ENCODE results near the gene MLKL.
"Not testable (repeated sequence)": the region's sequence is repeated elsewhere in the genome, so short reads cannot be mapped to it uniquely, and the experiment has no call there.

MLKL gene

DNA sequence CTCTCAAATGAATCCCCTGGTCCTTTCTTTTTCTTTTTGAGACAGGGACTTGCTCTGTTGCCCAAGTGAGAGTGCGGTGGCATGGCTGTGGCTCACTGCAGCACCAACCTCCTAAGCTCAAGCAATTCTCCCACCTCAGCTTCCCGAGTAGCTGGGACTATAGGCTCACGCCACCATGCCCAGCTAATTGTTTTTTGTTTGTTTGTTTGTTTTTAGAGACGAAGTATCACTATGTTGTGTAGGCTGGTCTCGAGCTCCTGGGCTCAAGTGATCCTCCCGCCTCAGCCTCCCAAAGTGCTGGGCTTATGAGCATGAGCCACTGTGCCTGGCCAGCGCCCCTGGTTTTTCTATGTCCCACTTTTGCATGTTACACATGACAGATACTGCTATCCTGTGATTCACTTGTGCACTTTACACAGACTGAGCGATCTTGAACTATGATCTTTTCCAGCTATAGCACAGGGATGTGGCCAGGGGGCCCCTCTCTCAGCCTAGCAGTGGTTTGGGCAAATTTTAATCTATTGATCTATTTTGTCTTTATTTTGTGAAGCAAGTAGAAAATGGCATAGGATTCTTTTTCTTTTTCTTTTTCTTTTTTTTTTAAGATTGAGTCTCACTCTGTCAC lies 31.3 kb upstream of the MLKL start:
- DNase-seq, result no peak

DNA sequence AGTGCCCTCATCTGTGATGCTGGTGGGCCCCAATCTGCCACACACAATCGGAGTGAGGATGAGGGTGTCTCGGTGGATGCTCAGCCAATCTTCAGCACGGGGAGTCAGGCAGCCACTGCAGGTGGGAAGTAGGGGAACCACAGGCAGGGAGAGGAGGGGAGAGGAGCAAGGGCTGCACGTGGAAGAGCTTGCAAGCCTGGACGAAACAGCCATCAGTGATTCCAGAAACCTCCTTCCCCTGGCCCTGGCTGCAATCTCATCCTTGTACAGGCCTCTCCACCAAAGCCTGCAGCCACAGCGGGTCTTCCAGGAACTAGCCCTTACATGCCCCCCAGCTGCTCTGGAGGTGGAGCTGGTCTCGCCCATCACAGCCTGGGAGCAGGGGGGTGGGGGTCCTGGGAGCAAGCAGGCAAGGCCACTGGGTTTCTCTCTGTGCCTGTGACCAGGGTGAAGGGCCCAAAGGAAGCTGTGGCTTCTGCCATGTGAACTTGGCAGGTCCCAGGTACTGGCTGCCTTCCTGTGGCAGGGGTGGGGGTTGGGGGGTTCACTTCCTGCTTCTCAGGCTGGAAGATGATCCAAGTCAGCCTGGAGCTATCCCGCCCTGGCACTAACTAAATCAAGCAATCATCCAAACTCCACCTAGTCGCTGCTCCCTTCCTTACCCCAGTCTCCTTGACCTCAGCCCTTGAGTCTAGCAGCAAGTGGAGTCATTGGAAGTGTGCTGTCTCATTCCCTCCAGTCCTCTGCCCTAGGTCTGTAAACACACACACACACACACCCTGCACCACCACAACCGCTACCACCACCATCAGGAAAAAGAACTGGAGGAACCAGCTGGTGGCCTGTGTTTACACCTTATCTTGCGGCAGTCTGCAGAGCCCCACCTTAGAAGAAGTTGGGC lies 29.4 kb upstream of the MLKL start:
- peak; percentile 42 for DNase-seq

DNA sequence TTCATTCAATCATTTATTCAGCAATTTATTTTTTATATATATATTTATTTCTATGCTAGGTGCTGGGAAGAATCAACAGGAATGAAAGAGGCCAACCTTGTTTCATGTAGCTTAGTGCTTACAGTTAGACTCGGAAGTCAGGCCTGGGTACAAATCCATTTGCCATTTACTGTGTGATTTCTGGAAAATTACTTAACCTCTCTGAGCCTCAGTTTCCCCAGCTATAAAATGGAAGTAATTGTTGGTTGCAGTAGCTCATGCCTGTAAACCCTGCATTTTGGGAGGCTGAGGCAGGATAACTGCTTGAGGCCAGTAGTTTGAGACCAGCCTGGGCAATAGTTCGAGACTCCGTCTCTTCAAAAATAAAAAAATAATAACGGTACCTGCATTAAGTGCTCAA lies 27.2 kb upstream of the MLKL start:
- DNase-seq, result no peak

DNA sequence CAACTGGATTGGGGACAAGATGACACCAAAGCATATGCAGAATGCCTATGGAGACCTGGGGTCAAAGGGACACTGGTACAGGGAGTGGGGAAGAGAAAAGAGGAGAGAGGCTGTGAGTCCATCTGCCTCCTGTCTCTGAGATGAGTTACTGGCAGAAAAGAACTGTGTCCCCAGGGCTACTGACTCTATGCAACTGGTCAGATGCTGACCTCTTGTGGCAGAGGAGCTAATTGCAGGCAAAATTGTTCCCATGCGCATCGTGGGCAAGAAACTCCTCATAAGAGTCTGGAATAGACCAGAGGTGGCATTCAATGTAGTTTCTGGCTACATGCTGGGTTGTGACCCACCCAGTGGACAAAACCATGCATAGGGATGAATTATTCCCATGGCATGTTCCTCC lies 26.1 kb upstream of the MLKL start:
- DNase-seq, result no peak

DNA sequence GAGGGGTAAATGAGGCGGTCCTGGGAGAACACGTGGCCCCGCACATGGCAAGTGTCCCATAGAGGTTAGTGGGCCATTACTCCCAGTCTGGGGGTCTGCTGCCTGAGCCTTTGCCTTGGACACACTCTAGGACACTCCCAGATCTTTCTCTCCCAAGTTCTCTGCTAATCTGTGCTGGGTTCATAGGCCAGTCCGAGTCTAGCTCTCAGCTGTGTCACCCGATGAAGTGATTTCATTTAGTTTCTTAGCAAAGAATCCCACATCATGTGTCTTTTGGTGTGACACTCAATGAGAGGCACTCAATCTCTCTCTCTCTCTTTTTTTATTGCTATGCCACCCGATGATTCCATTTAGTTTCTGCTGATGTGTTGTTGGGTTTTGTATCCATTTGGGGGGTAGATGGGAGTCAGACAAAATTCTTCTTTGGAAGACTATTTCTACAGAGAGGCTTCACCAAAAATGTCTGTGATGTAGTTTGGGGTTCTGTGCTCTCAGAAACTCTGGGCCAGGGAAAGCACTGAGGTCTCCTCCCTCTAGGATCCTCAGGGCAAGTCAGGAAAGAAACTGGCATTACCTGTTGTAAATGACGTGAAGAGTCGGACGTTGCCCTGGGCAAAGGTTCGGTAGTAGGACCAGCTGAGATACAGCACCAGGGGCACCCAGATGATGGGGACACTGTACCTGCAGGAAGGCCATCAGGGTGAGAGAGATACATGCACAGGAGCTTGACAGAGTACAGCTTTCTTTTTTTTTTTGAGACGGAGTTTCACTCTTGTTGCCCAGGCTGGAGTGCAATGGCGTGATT lies 25.2 kb upstream of the MLKL start:
- DNase-seq, result no peak

DNA sequence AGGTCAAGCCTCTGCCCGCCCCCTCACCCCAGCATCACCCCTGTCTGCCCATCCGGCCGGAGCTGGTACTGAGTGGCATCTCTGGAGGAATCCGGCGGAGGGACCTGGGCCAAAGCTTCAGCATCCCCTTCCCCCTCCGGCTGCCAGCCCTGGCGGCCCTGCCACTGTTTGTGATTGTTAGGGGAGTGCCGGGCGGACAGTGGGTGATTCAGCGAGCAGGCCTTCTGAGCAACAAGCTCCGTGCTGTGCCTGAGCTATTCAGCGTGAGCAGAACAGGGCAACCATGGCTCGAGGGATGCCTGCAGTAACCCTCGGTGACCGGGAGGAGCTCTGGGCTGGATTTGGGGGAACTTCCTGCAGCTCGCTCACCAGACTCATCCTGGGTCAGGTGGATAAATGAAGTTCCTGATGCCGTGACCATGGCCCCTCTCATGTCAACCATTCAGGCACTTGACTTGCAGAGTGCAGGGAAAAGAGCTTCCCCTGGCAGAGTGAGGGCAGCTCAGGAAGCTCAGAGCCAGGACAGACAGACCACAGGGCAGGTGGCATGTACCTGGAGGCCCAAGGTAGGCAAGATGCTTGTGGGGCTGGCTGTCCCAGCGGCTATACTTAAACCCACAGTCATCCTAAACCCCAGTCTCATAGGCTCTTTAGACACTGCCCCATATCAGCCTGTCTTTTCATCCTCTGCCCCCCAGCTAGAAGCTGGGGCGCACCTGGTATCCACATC lies 24.3 kb upstream of the MLKL start:
- no peak for DNase-seq

DNA sequence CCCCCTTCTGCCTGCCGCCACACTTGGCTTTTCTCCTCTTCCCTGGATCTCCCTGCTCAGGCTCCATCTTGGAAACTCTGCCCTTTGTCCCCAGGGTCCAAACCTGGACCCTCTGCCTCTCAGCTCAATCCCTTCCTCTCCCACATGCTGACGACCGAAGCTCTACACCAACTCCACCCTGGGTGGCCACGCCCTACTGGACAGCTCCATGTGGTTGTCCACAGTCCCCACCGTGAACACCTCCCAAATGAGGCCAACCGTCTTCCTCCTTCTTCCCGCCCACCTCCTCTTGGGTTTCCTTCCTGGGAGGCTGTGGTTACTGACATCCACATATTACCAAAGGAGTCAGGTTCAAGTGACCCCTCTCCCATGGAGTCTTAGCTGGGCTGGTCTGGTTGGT lies 22.6 kb upstream of the MLKL start:
- no peak for DNase-seq

DNA sequence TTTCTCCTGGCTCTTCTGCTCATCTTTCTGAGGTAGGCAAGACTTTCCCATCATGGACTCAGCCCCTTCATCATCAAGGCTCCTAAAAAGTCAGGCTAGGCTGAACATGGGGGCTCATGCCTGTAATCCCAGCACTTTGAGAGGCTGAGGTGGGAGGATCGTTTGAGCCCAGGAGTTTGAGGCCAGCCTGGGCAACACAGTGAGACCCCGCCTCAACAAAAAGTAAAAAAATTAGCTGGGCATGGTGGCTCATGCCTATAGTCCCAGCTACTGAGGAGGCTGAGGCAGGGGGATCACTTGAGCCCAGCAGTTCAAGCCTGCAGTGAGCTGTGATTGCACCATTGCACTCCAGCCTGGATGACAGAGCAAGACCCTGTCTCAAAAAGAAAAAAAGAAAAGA lies 21.5 kb upstream of the MLKL start:
- DNase-seq, result not testable (repeated sequence)

DNA sequence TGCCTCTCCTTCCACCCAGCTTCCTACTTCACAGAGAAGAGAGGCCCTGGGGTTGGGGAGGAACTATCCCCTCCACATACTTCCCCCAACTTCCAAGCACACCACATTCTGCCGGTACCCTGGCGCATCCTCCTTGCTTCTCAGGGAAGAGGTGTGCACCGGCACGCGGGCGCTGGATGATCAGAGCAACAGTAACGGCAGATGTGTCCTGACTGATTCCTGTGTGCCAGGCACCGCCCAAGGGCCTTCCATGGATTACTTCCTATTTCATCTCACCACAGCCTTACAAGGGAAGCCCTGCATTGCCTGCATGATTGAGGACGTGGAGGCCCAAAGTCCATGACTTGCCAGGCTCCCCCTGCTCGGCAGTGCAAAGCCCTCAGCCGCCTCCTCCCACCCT lies 21.1 kb upstream of the MLKL start:
- no peak for DNase-seq

DNA sequence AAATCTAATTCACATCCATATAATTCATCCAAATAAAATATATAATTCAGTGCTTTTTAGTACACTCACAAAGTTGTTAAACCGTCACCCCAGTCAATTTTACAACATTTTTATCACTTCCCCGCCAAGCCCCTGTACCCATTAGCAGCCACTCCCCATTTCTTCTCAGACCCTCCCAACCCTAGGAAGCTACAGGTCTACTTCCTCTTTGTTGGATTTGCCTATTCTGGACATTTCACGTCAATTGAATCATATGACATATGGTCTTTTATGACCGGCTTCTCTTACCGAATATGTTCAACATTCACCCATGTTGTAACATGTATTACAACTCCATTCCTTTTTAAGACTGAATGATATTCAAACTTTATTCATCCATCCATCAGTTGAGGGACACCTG lies 19.9 kb upstream of the MLKL start:
- no peak for DNase-seq

DNA sequence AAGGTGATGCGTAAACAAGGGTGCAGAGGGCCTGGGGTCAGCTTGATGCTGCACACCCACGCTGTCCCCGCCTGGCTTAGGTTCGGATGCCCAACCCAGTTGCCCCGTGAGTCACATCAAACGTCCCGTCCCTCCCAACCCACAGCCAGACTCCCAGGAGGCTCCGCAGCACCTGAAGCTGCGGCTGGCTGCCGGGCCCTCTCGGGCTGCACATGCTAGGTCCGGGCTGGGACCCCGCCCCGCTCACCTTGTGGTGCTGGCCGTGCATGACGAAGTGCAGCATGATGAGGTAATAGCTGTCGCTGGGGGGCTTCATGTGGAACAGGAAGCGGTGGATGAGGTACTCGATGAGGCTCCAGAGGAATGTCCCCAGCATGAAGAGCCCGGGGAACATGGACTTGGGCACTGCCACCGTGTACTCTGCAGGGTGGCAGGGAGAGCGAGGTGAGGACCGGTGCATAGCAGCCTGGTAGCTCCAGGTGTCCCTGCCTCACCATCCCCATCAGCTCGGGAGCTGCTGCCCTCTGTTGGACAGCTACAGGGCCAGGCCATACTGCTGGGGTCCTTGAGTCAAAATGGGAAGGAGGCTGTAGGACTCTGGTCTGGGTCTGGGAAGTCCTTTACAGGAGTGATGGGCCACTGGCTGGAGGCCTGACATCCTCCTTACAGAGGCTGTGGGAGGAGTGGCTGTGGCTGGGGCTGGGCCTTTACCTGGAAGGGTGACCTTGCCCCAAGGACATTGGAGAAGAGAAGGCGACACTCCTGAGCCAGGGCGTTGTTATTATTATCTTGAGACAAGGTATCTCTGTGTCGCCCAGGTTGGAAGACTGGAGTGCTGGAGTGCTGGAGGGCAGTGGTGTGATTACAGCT lies 18.3 kb upstream of the MLKL start:
- DNase-seq, result no peak

DNA sequence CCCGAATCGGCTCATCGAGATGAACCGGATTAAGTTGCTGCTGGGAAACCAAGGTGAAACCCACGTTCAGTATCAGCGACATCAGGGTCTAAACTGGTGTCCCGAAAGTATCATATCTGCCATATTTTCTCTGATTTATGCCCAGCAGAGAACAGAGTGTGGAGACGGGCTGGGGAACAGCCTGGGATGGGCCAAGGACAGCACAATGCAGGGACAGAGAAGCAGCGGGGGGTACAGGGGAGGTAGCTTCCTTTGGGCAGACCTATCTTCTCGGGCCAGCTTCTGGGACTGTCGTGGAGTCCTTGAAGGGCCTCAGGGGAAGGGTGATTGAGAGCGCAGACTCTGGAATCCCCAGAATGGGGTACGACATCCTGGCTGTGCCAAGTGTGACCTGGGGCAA lies 17.5 kb upstream of the MLKL start:
- DNase-seq, result no peak

DNA sequence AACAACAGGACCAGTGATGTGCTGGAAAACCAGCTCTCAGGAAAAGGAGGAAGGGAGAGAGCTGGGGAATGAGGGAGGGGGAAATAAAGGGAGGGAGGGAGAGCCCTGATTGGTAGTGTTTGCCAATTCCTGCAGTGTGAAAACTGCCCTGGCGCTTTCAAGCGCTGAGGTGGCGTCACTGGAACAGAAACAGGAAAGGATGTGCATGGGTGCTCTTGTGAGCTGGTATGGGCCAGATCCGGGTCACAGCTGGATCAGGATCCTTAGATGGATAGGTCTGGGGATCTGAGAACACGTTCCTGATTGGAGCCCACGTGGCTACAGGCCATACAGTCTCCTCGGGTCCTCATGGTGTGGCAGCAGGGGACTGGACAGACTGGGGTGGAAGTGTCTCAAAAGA lies 16.7 kb upstream of the MLKL start:
- no peak for DNase-seq

DNA sequence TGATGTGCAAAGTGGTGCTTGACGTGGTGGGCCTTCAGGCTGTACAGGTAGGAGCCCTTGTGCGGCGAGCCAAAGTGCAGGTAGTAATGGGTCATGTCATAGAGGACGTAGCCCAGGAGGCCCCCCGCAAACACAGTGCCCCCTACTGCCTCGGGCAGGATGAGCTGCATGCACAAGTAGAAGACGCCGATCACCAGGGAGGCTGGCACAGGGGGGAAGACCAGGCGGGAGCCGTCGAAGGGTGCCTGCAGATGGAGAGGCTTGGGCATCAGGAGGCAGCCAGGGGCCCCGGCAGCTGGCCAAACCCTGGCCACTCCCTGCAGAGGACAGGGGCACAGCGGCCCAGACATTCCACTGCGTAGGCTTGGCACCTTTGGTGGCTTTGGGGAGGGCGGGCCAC lies 15.7 kb upstream of the MLKL start:
- no peak for DNase-seq

DNA sequence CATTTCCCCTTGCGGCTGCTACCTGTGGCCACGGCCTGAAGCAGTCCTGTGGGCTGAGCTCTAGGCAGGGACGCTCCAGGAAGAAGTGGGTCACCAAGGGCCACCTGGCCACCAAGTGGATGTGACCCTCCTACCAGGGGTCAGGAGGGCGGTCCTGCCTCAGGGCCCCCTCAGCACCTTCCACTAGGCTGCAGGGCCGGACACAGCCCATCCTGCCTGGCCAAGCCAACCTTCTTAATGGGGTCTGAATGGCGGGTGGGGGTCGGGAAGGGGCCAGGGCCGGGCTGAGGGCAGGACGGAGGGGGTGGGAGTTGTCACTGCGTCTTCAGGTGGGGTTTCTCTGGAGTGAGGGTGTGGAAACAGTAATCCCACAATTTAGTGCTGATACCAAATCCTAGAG lies 13.2 kb upstream of the MLKL start:
- no peak for DNase-seq

DNA sequence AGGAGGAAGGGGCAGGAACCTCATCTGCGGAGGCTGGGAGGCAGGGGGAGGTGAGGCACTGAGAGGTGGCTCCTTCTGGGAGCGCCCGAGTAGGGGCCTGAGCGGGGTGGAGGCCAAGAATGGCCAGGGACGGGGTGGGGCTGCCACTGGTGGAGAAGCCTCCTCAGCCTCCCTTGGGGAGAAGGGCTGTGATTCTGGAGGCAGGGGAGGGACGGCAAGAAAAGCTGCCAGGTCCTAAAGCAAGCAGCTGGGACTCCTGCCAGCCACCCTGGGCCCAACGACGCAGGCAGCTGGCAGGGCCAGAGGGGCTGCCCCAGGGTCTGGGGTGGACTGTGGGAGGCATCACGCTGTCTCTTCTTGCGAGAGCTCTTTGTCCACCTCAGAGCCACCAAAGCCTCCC lies 12.7 kb upstream of the MLKL start:
- DNase-seq, result no peak

DNA sequence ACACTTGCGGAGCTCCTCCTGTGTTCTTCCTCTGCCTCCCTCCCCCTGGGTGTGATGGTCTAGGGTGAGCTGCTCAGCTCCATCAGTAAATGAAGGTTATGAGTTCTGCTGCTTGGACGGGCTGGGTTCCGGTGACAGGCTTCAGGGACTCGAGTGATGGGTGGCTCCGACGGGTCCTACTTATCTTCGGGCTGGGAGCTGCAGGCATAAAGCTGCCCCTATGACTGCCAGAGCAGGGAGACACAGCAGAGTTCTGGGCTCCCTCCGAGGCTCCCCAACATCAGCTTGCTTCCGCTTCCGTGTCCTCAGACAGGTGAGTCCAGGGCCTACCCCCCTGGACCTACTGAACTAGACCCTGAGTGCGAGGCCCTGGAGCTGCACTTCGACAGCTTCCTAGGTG lies 11.3 kb upstream of the MLKL start:
- DNase-seq, result no peak

DNA sequence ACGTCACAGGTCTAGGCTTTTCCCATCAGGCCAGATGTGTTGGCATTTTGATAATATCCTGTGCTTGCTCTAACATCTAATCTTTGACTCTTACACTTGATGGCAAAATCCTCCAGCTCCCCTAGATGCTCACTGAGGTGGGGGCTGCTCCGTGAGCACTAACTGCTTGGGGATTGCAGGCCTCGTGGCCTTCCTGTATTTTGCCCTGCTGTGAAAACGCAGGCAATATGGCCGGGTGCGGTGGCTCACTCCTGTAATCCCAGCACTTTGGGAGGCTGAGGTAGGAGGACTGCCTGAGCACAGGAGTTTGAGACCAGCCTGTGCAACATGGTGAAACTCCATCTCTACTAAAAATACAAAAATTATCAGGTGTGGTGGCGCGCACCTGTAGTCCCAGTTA lies 9.7 kb upstream of the MLKL start:
- DNase-seq, result no peak

DNA sequence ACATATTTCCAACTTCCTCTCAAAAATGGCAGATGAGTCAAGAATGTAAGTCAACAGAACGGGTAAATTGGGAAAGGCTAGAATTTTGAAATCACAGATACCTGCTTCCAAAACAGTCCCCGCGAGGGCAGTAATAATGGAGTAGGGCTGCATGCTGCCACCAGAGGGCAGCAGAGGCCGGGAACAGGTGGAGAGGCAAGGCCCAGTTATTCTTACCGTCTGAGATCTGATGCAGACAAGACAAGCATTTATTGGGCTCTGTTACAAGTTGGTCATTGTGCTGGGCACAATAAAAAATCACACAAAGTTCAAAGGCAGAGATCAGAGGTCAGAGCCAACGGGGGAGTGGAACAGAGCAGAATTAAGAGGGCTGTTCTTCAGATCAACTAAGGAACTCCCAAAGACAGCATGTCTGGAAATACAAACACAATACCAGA lies 8.8 kb upstream of the MLKL start:
- DNase-seq, result peak; percentile 80

DNA sequence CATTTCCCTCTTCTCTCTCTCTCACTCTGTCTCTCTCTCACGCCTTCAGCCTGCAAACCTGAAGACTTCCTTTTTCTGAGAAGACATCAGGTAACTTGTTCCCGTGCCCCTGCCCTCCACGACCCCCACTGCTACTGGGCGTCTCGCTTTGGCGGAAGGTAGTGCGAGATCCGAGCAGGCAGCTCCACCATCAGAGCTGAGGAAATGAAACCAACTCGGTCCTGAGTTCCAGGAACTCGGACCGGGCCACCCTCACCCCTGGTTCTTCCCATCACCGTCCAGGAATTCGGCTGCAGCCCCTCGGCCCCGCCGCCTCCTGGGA lies 585 bp downstream of the MLKL start:
- peak; percentile 32 for DNase-seq

DNA sequence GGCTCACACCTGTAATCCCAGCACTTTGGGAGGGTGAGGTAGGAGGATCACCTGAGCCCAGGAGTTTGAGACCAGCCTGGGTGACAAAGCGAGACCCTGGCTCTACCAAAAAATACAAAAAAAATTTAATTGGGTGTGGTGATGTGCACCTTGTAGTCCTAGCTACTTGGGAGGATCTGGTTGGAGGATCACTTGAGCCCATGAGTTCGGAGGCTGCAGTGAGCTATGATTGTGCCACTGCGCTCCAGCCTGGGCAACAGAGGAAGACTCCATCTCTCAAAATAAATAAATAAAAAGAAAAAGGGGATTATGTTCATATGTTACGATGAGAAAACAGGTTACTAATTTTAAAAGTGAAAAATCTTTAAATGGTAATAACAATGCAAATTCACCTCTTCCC lies 996 bp downstream of the MLKL start:
- no peak for DNase-seq

DNA sequence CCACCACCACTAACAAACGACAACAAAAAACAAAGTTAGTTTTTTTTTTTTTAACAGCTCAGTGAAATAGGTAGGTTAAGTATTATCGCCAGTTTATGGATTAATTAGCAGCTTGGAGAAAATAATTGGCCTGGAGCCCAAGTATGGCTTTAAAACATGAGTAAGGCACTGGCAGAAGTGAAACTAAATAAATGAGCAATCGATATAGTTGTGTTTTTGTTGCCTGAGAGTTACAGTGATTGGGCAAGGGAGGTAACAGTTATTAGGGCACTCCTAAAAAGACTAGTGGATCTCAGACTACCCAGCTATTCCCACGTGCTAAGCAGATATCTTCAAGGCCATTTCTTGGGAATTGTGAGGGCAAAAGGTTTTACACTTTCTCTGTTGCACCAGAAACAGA lies 2.4 kb downstream of the MLKL start:
- no peak for DNase-seq

Data from right hindlimb (tissue), 1 donor.